PC-3 (cell line): ENCODE measurements around the gene BCL3.

Source experiments
- EZH2 ChIP-seq: fragments of 300-600 bp; sonication (generic); IDR thresholded peaks from one replicate; pipeline ENCODE4 v1.6.1; 2017; ENCODE audit warnings: antibody characterized with exemption, mild to moderate bottlenecking, low read length; ENCODE audit not compliant: unreplicated experiment
- TF ChIP-seq, protein P1 (sequence below): fragments of 300-600 bp; sonication (generic); conservative IDR thresholded peaks from 2 replicates; pipeline ENCODE4 v1.5.1; 2017; ENCODE audit warnings: antibody characterized with exemption, low read depth, mild to moderate bottlenecking, low read length

- TF ChIP-seq EZH2: no peak
- TF ChIP-seq, protein P1, sequence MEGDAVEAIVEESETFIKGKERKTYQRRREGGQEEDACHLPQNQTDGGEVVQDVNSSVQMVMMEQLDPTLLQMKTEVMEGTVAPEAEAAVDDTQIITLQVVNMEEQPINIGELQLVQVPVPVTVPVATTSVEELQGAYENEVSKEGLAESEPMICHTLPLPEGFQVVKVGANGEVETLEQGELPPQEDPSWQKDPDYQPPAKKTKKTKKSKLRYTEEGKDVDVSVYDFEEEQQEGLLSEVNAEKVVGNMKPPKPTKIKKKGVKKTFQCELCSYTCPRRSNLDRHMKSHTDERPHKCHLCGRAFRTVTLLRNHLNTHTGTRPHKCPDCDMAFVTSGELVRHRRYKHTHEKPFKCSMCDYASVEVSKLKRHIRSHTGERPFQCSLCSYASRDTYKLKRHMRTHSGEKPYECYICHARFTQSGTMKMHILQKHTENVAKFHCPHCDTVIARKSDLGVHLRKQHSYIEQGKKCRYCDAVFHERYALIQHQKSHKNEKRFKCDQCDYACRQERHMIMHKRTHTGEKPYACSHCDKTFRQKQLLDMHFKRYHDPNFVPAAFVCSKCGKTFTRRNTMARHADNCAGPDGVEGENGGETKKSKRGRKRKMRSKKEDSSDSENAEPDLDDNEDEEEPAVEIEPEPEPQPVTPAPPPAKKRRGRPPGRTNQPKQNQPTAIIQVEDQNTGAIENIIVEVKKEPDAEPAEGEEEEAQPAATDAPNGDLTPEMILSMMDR: no peak; the same call in 1 of the 2 replicates
Observed at GRCh38 chr19:44782729-44783128, 34.2 kb downstream of the BCL3 start.
